ENCODE data around the gene TAF1C.

The TAF1C gene

DNA sequence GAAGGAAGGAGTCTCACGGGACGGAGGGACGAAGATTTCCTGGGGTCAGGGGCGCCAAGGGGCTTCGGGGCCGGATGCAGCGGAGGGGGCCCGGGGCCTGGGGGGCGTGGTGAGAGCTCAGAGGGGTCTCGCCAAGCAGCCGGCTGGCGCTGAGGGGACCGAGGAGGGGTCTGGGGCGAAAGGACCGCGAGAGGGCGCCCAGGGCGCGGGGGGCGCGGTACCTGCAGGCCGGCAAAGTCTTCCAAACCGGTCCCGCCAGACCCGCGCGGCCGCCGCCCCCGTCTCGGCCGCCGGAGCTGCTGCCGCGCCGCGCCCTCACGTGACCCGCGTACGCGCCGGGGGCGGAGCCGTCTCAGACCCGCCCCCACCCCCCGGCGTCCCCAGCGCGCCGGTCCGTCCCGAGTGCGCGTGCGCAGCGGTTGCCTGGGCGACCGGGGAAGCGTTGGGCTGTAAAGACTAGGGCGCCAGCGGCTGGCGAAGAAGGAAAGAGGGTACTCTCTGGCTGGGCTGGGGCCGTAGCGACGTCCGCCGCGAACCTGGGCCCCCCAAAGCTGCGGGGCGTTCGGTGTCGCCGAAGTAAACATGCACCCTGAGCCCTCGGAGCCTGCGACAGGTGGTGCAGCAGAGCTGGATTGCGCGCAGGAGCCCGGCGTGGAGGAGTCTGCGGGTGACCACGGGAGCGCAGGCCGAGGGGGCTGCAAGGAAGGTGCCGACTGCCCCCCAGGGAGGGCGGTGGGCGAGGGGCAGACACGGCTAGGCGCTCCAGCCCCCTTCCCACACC is 41.8 kb downstream of the TAF1C start, which contains the start of the genes DNAAF1 and HSDL1:
TSS of gene DNAAF1 (plus strand) at position 450 of the 781 bp plus-strand sequence. CDS start at position 583, 133 bp downstream.
TSS of gene HSDL1 (minus strand) at position 319 of the 781 bp plus-strand sequence. CDS start 13,856 bp downstream, outside the sequence.
- TF ChIP-seq, protein P1, sequence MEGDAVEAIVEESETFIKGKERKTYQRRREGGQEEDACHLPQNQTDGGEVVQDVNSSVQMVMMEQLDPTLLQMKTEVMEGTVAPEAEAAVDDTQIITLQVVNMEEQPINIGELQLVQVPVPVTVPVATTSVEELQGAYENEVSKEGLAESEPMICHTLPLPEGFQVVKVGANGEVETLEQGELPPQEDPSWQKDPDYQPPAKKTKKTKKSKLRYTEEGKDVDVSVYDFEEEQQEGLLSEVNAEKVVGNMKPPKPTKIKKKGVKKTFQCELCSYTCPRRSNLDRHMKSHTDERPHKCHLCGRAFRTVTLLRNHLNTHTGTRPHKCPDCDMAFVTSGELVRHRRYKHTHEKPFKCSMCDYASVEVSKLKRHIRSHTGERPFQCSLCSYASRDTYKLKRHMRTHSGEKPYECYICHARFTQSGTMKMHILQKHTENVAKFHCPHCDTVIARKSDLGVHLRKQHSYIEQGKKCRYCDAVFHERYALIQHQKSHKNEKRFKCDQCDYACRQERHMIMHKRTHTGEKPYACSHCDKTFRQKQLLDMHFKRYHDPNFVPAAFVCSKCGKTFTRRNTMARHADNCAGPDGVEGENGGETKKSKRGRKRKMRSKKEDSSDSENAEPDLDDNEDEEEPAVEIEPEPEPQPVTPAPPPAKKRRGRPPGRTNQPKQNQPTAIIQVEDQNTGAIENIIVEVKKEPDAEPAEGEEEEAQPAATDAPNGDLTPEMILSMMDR (IDR thresholded peaks at IDR 0.05; ENCODE audit: insufficient read depth, low read depth, low read length, missing control alignments): peak; percentile 13
- peak within 1 kb of the TSS; percentile 73 for H3K4me3 ChIP-seq (ENCODE audit: low read length)
- peak; percentile 85 for DNase-seq (ENCODE audit: low read depth)

DNA sequence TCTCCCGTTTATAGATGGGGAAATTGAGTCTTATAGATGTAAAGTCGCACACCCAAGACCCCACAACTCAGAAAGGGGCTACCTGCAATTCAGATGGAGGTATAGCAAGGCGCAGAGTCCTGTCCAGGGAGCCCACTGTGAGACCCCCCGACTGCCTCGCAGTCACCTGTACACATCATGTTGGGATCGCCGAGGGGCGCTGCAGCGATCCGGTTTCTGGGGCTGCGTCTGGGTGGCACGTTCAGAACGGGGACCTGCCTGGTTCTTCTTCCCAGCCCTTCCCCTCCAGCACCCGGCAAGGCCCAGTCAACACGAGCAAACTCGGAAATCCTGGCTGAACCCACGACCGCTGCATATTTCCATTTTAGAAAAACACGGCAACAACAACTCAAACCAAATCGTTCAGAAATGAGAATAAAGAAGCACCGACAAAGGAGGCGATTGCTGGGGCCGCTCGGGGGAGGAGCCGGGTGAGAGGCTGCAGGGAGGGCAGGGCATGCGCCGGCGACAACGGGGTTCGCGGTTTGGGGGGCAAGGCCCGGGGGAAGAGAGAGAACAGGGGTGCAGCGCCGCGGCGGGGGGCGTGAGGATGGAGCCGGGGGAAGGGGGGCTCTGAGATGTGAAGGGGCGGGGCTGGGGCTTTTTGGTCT is 42.5 kb downstream of the TAF1C start:
- TF ChIP-seq, protein P1 (IDR thresholded peaks at IDR 0.05; ENCODE audit: insufficient read depth, low read depth, low read length, missing control alignments): no peak
- H3K4me3 ChIP-seq (ENCODE audit: low read length): peak overlapping the region; percentile 73
- DNase-seq (ENCODE audit: low read depth): peak; percentile 28

DNA sequence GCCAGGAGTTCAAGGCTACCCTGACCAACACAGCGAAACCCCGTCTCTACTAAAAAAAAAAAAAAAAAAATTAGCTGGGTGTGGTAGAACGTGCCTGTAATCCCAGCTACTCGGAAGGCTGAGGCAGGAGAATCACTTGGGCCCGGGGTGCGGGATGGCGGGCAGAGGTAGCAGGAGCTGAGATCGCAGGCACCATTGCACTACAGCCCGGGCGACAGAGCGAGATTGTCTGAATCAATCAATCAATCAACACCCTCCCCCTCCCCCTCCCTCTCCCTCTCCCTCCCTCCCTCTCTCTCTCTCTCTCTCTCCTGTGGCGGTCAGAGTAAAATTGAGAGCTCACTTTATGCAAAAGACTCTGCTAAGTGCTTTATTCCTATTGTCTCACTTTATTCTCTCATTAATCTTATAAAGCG is 43.1 kb downstream of the TAF1C start:
- DNase-seq (ENCODE audit: low read depth): peak; percentile 25

DNA sequence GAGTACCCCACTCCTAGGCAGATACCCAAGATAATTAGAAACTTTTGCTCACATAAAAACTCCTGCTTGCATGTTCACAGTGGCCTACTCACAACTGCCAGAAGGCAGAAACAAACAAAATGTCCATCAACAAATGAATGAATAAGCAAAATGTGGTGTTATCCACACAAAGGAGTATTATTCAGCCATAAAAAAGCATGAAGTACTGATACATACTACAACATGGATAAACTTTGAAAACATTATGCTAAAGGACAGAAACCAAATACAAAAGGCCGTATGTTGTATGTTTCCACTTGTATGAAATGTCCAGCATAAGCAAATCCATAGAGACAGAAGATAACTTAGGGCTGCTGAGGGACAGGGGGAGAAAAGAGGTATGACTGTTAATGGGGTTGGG is 43.8 kb downstream of the TAF1C start:
- no peak for DNase-seq (ENCODE audit: low read depth)
- no peak overlapping the region for H3K4me3 ChIP-seq (ENCODE audit: low read length)
- TF ChIP-seq, protein P1 (IDR thresholded peaks at IDR 0.05; ENCODE audit: insufficient read depth, low read depth, low read length, missing control alignments): no peak

More for the DNA sequence above, 43.1 kb downstream of the TAF1C start:
- peak overlapping the region; percentile 73 for H3K4me3 ChIP-seq (ENCODE audit: low read length)
- TF ChIP-seq, protein P1 (IDR thresholded peaks at IDR 0.05; ENCODE audit: insufficient read depth, low read depth, low read length, missing control alignments): no peak

DNA sequence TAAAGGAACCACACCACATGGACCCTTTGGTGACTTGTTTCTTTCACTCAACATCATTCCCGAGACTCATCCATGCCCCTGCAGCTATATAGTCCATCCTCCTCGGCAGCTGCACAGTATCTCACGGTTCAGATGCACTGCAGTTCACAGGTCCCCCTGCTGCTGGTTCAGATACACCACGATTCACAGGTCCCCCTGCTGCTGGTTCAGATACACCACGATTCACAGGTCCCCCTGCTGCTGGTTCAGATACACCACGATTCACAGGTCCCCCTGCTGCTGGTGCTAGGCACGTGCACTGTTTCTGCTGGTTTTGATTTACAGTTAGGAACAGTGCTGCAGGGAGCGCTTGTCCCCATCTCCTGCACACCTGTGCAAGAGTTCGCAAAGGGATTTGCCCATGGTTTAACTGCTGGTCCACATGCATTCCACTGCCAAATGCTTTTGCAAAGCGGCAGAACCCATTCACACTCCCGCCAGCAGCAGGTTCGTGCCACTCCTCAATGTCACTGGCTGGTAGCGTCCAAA is 45.6 kb downstream of the TAF1C start:
- H3K4me3 ChIP-seq (ENCODE audit: low read length): no peak overlapping the region
- TF ChIP-seq, protein P1 (IDR thresholded peaks at IDR 0.05; ENCODE audit: insufficient read depth, low read depth, low read length, missing control alignments): no peak
- no peak for DNase-seq (ENCODE audit: low read depth)

DNA sequence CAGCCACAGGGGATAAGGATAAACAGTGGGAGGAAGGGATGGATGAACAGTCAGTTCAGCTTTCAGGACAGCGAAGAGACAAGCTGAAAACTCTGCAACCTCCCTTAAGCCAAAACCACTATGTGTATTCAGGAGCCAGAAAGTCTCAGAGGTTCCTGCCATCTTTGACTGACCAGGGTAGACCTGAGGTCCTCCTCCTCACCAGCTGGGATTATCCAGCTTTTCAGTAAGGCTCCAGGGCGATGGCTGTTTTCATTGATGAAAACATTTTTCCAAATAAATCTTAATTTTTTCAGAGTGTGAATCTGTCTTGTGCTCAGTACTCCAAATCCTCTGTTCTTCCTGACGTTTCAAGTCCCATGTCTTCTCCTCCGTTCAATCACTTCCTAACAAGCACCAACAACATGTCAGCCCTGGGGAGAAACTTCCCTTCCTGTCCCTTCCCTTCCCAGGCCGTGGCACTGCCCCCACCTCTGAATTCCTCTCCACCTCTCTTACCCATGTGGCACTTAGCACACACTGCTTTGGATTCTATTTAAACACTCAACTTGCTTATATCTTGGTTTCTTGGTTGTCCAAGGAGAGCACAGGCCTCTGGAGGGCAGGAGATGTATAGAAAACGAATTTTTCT is 47.1 kb downstream of the TAF1C start:
- no peak for DNase-seq (ENCODE audit: low read depth)
- TF ChIP-seq, protein P1 (IDR thresholded peaks at IDR 0.05; ENCODE audit: insufficient read depth, low read depth, low read length, missing control alignments): no peak
- H3K4me3 ChIP-seq (ENCODE audit: low read length): no peak overlapping the region

Data from epithelial cell of esophagus (primary cell).